Activated CD8-positive, alpha-beta memory T cell treated with anti-CD3 and anti-CD28 coated beads, Interleukin-2, amount 10 ng/mL, durations not matched to agents 7 days and 5 days (primary cell): ENCODE data around the gene TCF12. TPM values are rescaled to one million over a fixed set of nuclear protein-coding genes. Genes with fewer than 3 reads are reported as not detected.

Experiments
- ATAC-seq: fragments of 150-1000 bp; cut with Tn5 transposase; one replicate; pipeline ENCODE4 v1.10.0; 2021; ENCODE audit warnings: moderate library complexity
- CTCF ChIA-PET: fragments of 350-600 bp; sonication (Branson Sonifier 250); formaldehyde crosslinking; loops from one replicate; lab custom pipeline; 2021; ENCODE audit warnings: antibody characterized with exemption; lab: Charles Lee
- DNase-seq: peaks from one replicate; pipeline ENCODE4 v3.0.0-alpha.2; 2020
- H3K27ac Mint-ChIP-seq: one replicate; pipeline ENCODE4 v1.8.0; 2021; ENCODE audit warnings: mild to moderate bottlenecking, mixed read lengths
- H3K27me3 Mint-ChIP-seq: one replicate; pipeline ENCODE4 v1.8.0; 2021; ENCODE audit warnings: mixed read lengths
- H3K36me3 Mint-ChIP-seq: one replicate; pipeline ENCODE4 v1.8.0; 2021; ENCODE audit warnings: mild to moderate bottlenecking, mixed read lengths
- H3K4me1 Mint-ChIP-seq: one replicate; pipeline ENCODE4 v1.8.0; 2021; ENCODE audit warnings: mixed read lengths
- H3K4me3 Mint-ChIP-seq: one replicate; pipeline ENCODE4 v1.8.0; 2021; ENCODE audit warnings: mild to moderate bottlenecking, moderate library complexity, mixed read lengths
- H3K9me3 Mint-ChIP-seq: one replicate; pipeline ENCODE4 v1.8.0; 2022; ENCODE audit warnings: low read depth, mixed read lengths
- total RNA-seq, 2 experiments: library from RNA; stranded (reverse); gene quantifications; one replicate each; pipeline ENCODE4 v1.2.3, GENCODE V29; 2021

The TCF12 gene
- total RNA-seq, 2 experiments from 2014 or later, result 75.4 to 89.0 TPM

DNA sequence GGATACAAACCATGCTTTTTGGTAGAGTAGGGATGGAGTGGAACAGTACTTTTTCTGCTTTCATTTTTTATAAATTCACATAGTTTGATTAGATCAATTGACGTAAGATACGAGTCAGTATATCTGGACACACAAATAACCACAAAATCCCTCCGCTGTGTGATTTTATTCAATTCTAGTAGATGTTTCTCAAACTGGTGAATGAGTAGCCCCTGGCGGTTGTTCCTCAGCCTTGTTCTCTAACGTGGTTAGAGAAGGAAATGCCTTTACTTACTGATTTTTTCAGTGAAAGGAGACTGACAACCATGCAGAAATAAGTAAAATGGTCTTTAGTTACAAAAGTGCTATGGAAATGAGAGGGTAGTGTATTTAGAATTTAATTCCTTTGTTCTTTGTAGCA, 161.0 kb downstream of the TCF12 start:
- ATAC-seq, result no peak
- Mint-ChIP-seq H3K9me3 (no peaks in the 10 kb centered on the region), H3K4me3 (no peak overlapping the region), H3K4me1 (peaks cover 12% of the 10 kb centered on the region), H3K36me3 (peaks cover 2% of the 10 kb centered on the region), H3K27ac (no peak overlapping the region), H3K27me3 (no peaks in the 10 kb centered on the region)
- no peak for DNase-seq
- CTCF ChIA-PET, result no interaction called here

DNA sequence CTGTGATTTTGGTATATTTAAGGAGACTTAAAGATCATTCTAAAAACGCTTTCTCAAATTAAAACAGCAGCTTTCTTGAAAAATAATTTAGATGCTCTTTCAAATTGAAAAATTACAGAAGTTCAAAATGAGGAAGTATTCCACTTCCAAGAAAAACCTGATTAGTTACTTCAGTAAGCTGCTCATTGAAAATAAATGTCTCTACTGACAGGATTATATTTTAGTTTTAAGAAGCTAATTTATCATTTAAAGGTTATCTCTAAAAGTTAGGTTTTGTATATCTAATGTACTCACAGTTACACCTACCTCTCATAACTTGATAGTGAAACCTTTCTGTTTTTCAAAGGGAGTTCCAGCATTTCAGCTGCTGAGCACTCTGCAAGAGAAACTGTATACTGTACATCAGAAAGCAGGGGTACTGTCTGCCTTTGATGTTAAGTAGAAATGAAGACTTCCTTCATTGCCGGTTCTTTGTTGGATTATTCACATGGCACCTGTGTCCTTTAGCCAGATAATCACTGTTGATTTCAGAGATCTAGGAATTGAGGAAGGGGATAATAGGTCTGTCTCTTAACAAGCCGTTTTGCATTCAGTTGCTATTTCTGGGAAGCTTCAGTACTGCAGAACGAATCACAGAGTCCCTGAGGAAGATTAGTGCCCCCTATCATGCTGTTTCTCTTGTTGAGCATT, 161.6 kb downstream of the TCF12 start:
- no peak overlapping the region for H3K4me3 Mint-ChIP-seq
- DNase-seq (no peak), ATAC-seq (no peak)
- H3K27ac Mint-ChIP-seq, result no peak overlapping the region
- no peaks in the 10 kb centered on the region for H3K9me3 Mint-ChIP-seq
- CTCF ChIA-PET, result no interaction called here
- H3K4me1 Mint-ChIP-seq, result peaks cover 12% of the 10 kb centered on the region
- no peaks in the 10 kb centered on the region for H3K27me3 Mint-ChIP-seq
- peaks cover 2% of the 10 kb centered on the region for H3K36me3 Mint-ChIP-seq

DNA sequence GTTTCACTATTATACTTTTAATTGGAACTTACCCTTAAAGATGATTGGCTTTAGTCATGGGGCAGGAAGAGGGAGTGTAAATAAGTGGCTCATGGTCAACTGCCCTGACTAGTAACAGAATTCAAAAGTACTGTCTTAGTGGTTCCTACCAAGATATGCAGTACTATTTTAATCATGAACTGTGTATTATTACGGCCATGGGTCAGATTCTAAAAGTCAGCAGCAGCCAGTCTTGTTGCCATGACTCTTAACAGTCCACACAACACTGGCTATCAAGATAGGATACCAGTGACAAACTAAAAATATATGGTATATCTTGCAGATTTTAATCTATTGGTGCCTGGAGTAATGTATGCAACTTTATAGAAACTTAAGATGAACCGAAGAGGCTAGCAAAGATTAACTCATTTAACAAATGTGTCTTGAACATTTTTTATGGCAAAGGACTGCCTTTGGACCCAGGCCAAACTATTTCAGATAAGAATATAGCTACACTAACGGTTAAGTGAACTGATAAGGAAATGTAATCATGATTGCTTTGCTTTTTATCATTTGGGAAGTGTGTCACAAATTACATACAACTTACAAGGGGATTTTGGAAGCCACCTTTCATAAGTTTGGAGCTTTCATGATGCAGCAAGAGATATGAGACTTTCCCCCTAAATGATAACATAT, 163.7 kb downstream of the TCF12 start:
- Mint-ChIP-seq H3K27me3 (no peaks in the 10 kb centered on the region), H3K27ac (no peak overlapping the region), H3K4me3 (no peak overlapping the region), H3K4me1 (peaks cover 12% of the 10 kb centered on the region), H3K36me3 (peaks cover 2% of the 10 kb centered on the region), H3K9me3 (no peaks in the 10 kb centered on the region)
- ATAC-seq (no peak), DNase-seq (no peak)
- CTCF ChIA-PET, result no interaction called here

DNA sequence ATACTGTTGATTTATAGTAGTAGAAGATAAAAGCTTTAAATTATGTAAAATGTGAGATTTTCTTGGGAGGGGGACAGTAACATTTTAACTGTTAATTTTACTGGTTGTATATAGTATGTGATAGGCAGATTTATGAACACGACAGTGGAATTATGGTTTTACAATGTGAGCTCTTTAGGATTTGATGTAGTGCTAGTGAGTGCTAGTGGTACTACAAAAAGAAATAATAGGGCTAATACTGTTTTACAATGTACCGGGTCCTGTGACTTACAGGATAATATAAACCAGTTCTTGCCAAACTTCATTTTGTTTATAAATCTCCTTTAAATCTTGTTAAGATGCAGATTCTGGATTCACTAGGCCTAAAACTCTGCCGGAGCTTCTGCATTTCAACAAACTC, 165.7 kb downstream of the TCF12 start:
- no peaks in the 10 kb centered on the region for H3K9me3 Mint-ChIP-seq
- no peak for ATAC-seq
- H3K4me3 Mint-ChIP-seq, result no peak overlapping the region
- DNase-seq, result no peak
- CTCF ChIA-PET, result no interaction called here
- H3K36me3 Mint-ChIP-seq, result peaks cover 2% of the 10 kb centered on the region
- H3K4me1 Mint-ChIP-seq, result peaks cover 10% of the 10 kb centered on the region
- no peaks in the 10 kb centered on the region for H3K27me3 Mint-ChIP-seq
- H3K27ac Mint-ChIP-seq, result no peak overlapping the region

DNA sequence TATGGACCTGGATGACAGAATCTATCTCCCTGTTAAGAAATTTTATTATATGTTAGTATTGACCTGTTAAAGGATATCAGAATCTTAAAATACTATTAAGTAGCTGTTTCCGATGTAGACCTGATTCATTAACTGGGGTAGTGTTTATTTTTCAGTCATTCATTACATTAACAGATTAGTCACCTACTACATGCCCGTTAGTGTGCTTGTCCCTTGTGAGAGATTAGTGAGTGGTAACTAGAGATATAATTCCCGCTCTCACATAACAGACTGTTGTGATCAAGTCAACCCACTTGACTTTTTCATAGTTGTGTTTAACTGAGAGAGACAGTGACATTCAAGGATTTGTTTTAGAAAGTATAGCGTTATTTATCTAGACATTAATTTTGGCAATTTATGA, 166.8 kb downstream of the TCF12 start:
- CTCF ChIA-PET, result no interaction called here
- no peak overlapping the region for H3K27ac Mint-ChIP-seq
- ATAC-seq, result no peak

DNA sequence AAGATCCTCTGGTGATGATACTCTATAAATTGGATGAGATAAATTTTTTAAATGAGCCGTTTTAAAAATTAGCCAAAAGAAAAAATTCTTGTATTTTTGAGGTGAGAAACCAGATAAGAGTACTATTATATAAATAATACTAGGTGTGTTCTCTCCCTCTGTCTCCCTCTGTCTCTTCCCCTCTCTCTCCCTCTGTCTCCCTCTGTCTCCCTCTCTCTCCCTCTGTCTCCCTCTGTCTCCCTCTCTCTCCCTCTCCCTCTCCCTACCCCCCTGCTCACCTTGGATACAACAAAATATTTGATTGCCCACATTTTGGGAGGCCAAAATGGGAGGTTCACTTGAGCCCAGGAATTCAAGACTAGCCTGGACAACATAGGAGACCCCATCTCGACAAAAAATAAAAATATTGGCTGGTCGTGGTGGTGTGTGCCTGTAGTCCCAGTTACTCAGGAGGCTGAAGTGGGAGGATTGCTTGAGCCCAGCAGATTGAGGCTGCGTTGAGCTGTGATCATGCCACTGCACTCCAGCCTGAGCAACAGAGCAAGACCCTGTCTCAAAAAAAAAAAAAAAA, 168.5 kb downstream of the TCF12 start:
- CTCF ChIA-PET, result no interaction called here
- DNase-seq, result no peak
- no peaks in the 10 kb centered on the region for H3K27me3 Mint-ChIP-seq

More for the DNA sequence above, 166.8 kb downstream of the TCF12 start:
- DNase-seq, result no peak
- no peaks in the 10 kb centered on the region for H3K27me3 Mint-ChIP-seq
- H3K36me3 Mint-ChIP-seq, result peaks cover 2% of the 10 kb centered on the region
- peaks cover 5% of the 10 kb centered on the region for H3K4me1 Mint-ChIP-seq
- no peaks in the 10 kb centered on the region for H3K9me3 Mint-ChIP-seq
- no peak overlapping the region for H3K4me3 Mint-ChIP-seq

DNA sequence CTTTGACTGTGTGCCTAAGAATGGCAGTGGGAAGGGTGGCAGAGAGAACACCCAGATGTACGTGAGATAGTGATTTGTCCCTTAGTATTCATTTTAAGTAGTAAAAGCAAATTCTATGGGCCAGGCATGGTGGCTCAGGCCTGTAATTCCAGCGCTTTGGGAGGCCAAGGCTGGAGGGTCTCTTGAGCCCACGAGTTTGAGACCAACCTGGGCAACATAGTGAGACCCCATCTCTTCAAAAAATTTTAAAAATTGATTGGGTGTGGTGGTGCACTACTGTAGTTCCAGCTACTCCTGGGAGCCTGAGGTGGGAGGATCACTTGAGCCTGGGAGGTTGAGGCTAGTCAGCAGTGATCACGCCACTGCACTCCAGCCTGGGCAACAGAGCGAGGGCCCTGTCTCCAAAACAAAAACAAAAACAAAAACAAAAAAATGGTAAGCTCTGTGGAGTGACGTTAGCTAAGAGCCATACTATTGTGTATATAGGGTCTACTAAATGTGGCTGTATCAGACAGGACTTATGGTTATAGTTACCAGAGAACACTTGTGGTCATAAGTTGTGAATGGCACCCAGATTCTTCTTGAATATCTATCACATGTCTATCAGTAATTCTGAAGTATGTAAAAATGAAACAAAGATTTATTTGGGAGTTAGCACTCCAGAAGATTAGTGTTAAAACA, 171.5 kb downstream of the TCF12 start:
- Mint-ChIP-seq H3K36me3 (peaks cover 7% of the 10 kb centered on the region), H3K4me1 (peaks cover 11% of the 10 kb centered on the region), H3K9me3 (no peaks in the 10 kb centered on the region), H3K27me3 (no peaks in the 10 kb centered on the region), H3K4me3 (no peak overlapping the region), H3K27ac (no peak overlapping the region)
- CTCF ChIA-PET, result no interaction called here
- ATAC-seq (no peak), DNase-seq (no peak)

More for the DNA sequence above, 168.5 kb downstream of the TCF12 start:
- no peaks in the 10 kb centered on the region for H3K36me3 Mint-ChIP-seq
- no peak for ATAC-seq
- H3K4me1 Mint-ChIP-seq, result peaks cover 6% of the 10 kb centered on the region
- no peaks in the 10 kb centered on the region for H3K9me3 Mint-ChIP-seq
- H3K4me3 Mint-ChIP-seq, result no peak overlapping the region
- H3K27ac Mint-ChIP-seq, result no peak overlapping the region

DNA sequence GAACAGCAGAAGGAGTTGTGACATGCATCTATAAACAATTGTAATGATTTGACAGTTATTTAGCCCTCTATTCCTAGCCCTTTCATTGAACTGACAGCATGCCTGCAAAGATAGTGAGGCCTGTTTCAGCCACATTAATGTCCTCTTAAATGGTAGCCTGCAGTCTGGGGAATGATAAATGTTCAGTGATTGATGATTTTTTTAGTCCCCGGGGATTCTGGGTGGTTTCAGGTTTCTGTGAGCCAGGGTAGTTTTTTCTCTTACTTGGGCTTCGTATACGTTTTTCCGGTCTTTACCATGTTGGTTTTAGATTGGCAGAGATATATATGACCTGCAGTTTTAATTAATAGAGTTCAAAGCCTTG, 172.0 kb downstream of the TCF12 start:
- H3K27ac Mint-ChIP-seq, result no peak overlapping the region
- no peak for DNase-seq
- no peaks in the 10 kb centered on the region for H3K9me3 Mint-ChIP-seq
- peaks cover 7% of the 10 kb centered on the region for H3K36me3 Mint-ChIP-seq
- peaks cover 11% of the 10 kb centered on the region for H3K4me1 Mint-ChIP-seq
- CTCF ChIA-PET, result no interaction called here
- H3K4me3 Mint-ChIP-seq, result no peak overlapping the region
- no peak for ATAC-seq
- no peaks in the 10 kb centered on the region for H3K27me3 Mint-ChIP-seq

DNA sequence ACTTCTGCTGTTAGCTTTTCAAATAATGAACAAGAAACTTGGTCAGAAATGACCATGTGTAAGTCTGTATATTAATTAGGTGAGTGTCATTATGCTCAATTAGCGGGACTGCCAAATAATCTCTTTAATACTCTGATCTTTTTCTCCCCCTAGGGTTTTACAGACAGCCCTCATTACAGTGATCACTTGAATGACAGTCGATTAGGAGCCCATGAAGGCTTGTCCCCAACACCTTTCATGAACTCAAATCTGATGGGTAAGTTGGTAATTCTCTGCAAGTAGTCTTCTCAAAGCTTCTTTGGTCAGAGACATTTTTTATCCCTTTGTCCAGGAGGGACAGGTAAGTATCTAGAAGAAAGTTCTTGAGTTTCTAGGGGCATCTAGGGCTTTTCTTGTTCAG, 173.2 kb downstream of the TCF12 start:
- H3K27ac Mint-ChIP-seq, result no peak overlapping the region
- H3K36me3 Mint-ChIP-seq, result peaks cover 7% of the 10 kb centered on the region
- DNase-seq (no peak), ATAC-seq (no peak)
- CTCF ChIA-PET, result no interaction called here
- no peaks in the 10 kb centered on the region for H3K9me3 Mint-ChIP-seq
- no peak overlapping the region for H3K4me3 Mint-ChIP-seq
- H3K4me1 Mint-ChIP-seq, result peaks cover 11% of the 10 kb centered on the region
- no peaks in the 10 kb centered on the region for H3K27me3 Mint-ChIP-seq

DNA sequence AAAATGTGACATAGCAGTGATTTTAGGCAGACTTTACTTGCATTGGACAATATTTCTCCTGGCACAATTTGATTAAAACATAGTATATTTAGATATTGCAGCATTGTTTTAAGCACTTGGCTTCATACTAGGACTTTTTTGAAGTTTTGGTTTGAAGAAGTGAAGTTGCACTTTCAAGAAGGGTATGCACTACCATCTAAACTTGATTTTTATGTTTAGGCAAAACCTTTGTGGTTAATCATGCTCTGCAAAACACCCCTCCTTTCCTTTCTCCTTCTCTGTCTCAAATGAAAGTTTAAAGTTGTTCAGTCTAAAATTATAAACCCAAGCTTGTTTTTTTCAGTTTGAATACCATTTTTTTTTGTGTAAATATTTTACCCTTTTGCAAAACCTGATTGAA, 173.8 kb downstream of the TCF12 start:
- peaks cover 7% of the 10 kb centered on the region for H3K36me3 Mint-ChIP-seq
- CTCF ChIA-PET, result no interaction called here
- no peak overlapping the region for H3K4me3 Mint-ChIP-seq
- no peaks in the 10 kb centered on the region for H3K9me3 Mint-ChIP-seq
- H3K4me1 Mint-ChIP-seq, result peaks cover 11% of the 10 kb centered on the region
- DNase-seq (no peak), ATAC-seq (no peak)
- H3K27me3 Mint-ChIP-seq, result no peaks in the 10 kb centered on the region
- no peak overlapping the region for H3K27ac Mint-ChIP-seq

DNA sequence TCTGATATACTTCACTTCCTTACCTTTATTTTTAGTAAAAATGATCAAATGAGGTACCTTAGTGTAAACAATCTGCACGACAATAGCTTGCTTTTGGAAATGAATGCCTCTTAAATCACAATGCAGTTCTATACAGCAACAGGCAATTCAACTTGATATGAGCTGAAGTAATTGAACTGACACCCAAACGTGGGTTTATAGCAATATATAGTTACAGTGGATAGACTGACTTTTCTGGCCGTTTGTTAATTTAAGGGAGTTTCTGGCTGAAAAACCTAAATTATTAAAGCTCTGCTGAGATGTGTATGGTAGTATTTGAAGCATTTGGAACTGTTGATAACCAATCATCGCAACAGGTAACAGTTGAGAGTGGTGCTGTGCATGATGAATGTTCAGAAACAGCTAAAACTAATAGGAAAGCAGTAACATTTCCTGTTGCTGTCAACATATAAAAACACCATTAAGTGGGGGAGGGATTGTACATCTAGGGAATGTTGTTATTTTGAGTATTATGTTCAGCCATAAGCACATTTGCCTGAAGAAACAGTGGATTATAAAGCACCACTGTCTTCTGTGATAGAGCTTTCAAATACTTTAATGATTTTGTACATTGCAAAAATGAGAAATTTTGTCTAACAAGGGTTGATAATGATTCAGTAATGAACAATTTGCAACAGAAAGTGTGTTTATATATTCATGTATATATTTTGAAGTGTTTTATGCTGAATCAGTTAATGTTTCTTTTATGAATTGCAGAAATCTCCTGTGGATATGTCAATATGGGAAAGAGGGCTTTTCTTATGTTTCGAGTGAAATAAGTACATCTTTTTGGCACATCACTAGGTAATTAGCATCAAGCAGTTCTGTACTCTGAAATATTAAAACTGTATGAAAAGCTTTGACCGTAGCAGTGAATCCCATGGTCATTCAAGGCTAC, 176.1 kb downstream of the TCF12 start:
- no peak overlapping the region for H3K27ac Mint-ChIP-seq
- no peak for ATAC-seq
- H3K4me1 Mint-ChIP-seq, result peaks cover 13% of the 10 kb centered on the region
- CTCF ChIA-PET, result no interaction called here
- no peaks in the 10 kb centered on the region for H3K27me3 Mint-ChIP-seq
- H3K36me3 Mint-ChIP-seq, result peaks cover 9% of the 10 kb centered on the region
- DNase-seq, result no peak
- H3K9me3 Mint-ChIP-seq, result no peaks in the 10 kb centered on the region
- no peak overlapping the region for H3K4me3 Mint-ChIP-seq

DNA sequence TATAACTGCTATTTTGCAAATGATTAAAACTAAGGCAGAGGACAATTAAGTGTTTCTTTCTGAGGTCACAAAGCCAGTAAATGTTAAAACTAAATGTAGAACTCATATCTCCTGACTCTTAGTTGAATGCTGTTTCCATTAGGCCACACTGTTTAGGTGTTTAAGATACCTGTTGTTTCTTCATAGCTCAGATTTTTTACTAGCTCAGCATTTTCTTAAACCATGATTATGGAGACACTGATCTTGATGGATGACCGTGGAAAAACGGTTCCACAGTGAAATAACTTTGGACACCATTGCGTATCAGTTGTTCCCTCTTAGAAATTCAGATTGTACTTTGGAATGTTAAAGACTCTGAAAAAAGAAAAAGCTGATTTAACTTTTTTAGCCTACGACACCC, 177.5 kb downstream of the TCF12 start:
- DNase-seq (no peak), ATAC-seq (no peak)
- CTCF ChIA-PET, result no interaction called here
- Mint-ChIP-seq H3K36me3 (peaks cover 9% of the 10 kb centered on the region), H3K4me1 (peaks cover 10% of the 10 kb centered on the region), H3K9me3 (no peaks in the 10 kb centered on the region), H3K27ac (no peak overlapping the region), H3K4me3 (no peak overlapping the region), H3K27me3 (no peaks in the 10 kb centered on the region)

DNA sequence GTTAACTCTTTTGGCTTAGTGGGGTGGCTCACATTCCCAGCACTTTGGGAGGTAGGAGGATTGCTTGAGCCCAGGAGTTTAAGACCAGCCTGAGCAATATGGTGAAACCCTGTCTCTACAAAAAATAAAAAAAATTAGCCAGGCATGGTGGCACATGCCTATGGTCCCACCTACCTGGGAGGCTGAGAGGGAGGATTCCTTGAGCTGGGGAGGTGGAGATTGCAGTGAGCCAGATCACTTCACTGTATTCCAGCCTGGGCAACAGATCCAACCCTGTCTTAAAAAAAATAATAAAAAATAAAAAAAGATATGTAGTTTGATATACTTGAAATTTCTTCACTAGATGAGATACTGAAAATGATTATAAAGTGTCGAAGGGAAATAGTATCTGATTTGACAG, 178.8 kb downstream of the TCF12 start:
- H3K4me1 Mint-ChIP-seq, result peaks cover 4% of the 10 kb centered on the region
- no peak for ATAC-seq
- H3K4me3 Mint-ChIP-seq, result no peak overlapping the region
- CTCF ChIA-PET, result no interaction called here
- peaks cover 13% of the 10 kb centered on the region for H3K36me3 Mint-ChIP-seq
- H3K27ac Mint-ChIP-seq, result no peak overlapping the region
- no peak for DNase-seq
- H3K9me3 Mint-ChIP-seq, result no peaks in the 10 kb centered on the region
- H3K27me3 Mint-ChIP-seq, result no peaks in the 10 kb centered on the region
